ENCODE data around the gene SRPRA.
"Not testable (repeated sequence)": the region's sequence is repeated elsewhere in the genome, so short reads cannot be mapped to it uniquely, and the experiment has no call there.

The SRPRA gene

GRCh38 chr11:126280595-126280994 is 11.9 kb upstream of the SRPRA start:
- no peak for TF ChIP-seq JUND (IDR thresholded peaks at IDR 0.05; ENCODE audit: low read depth)
- no peak for DNase-seq (ENCODE audit: low read depth in 1 of 2, low spot score in 1 of 2)
- in situ Hi-C loops (cut with HindIII; ENCODE audit: low pct_unique_long_range_greater_than_20kb, low sequenced_read_pairs), result no loop called here

- no peak for DNase-seq (ENCODE audit: low read depth in 1 of 2, low spot score in 1 of 2)
- no peak for TF ChIP-seq JUND (IDR thresholded peaks at IDR 0.05; ENCODE audit: low read depth)
- in situ Hi-C loops (cut with HindIII; ENCODE audit: low pct_unique_long_range_greater_than_20kb, low sequenced_read_pairs), result no loop called here
These were observed 10.5 kb upstream of the SRPRA start for GRCh38 chr11:126279191-126279590.

- in situ Hi-C loops (cut with HindIII; ENCODE audit: low pct_unique_long_range_greater_than_20kb, low sequenced_read_pairs), result no loop called here
- TF ChIP-seq JUND (IDR thresholded peaks at IDR 0.05; ENCODE audit: low read depth), result no peak
- no peak for DNase-seq (ENCODE audit: low read depth in 1 of 2, low spot score in 1 of 2)
These were observed 9.1 kb upstream of the SRPRA start for GRCh38 chr11:126277780-126278179.

- no peak for TF ChIP-seq JUND (IDR thresholded peaks at IDR 0.05; ENCODE audit: low read depth)
- no peak for DNase-seq (ENCODE audit: low read depth in 1 of 2, low spot score in 1 of 2)
- in situ Hi-C loops (cut with HindIII; ENCODE audit: low pct_unique_long_range_greater_than_20kb, low sequenced_read_pairs), result no loop called here
These were observed 8.6 kb upstream of the SRPRA start for GRCh38 chr11:126277322-126277721.

- in situ Hi-C loops (cut with HindIII; ENCODE audit: low pct_unique_long_range_greater_than_20kb, low sequenced_read_pairs), result no loop called here
- no peak for TF ChIP-seq JUND (IDR thresholded peaks at IDR 0.05; ENCODE audit: low read depth)
- DNase-seq (ENCODE audit: low read depth in 1 of 2, low spot score in 1 of 2), result peak in 1 of 2 experiments; percentile 45
These were observed 361 bp downstream of the SRPRA start for GRCh38 chr11:126268361-126268707.

- no peak for TF ChIP-seq JUND (IDR thresholded peaks at IDR 0.05; ENCODE audit: low read depth)
- in situ Hi-C loops (cut with HindIII; ENCODE audit: low pct_unique_long_range_greater_than_20kb, low sequenced_read_pairs), result no loop called here
- no peak for DNase-seq (ENCODE audit: low read depth in 1 of 2, low spot score in 1 of 2)
These were observed 1.0 kb downstream of the SRPRA start for GRCh38 chr11:126267650-126268049.

- in situ Hi-C loops (cut with HindIII; ENCODE audit: low pct_unique_long_range_greater_than_20kb, low sequenced_read_pairs), result no loop called here
- TF ChIP-seq JUND (IDR thresholded peaks at IDR 0.05; ENCODE audit: low read depth), result no peak
- DNase-seq (ENCODE audit: low read depth in 1 of 2, low spot score in 1 of 2), result peak in 1 of 2 experiments; percentile 73
These were observed 2.9 kb downstream of the SRPRA start for GRCh38 chr11:126265811-126266210.

GRCh38 chr11:126263489-126263888 is 5.2 kb downstream of the SRPRA start:
- in situ Hi-C loops (cut with HindIII; ENCODE audit: low pct_unique_long_range_greater_than_20kb, low sequenced_read_pairs), result no loop called here
- DNase-seq (ENCODE audit: low read depth in 1 of 2, low spot score in 1 of 2), result no peak
- TF ChIP-seq JUND (IDR thresholded peaks at IDR 0.05; ENCODE audit: low read depth), result no peak

GRCh38 chr11:126262216-126262615 is 6.5 kb downstream of the SRPRA start:
- DNase-seq (ENCODE audit: low read depth in 1 of 2, low spot score in 1 of 2), result no peak
- TF ChIP-seq JUND (IDR thresholded peaks at IDR 0.05; ENCODE audit: low read depth), result no peak
- in situ Hi-C loops (cut with HindIII; ENCODE audit: low pct_unique_long_range_greater_than_20kb, low sequenced_read_pairs), result no loop called here

- TF ChIP-seq JUND (IDR thresholded peaks at IDR 0.05; ENCODE audit: low read depth), result no peak
- in situ Hi-C loops (cut with HindIII; ENCODE audit: low pct_unique_long_range_greater_than_20kb, low sequenced_read_pairs), result no loop called here
- no peak for DNase-seq (ENCODE audit: low read depth in 1 of 2, low spot score in 1 of 2)
These were observed 10.9 kb downstream of the SRPRA start for GRCh38 chr11:126257764-126258163.

- DNase-seq (ENCODE audit: low read depth in 1 of 2, low spot score in 1 of 2), result no peak
- TF ChIP-seq JUND (IDR thresholded peaks at IDR 0.05; ENCODE audit: low read depth), result no peak
- in situ Hi-C loops (cut with HindIII; ENCODE audit: low pct_unique_long_range_greater_than_20kb, low sequenced_read_pairs), result no loop called here
These were observed 11.6 kb downstream of the SRPRA start for GRCh38 chr11:126257144-126257543.

- in situ Hi-C loops (cut with HindIII; ENCODE audit: low pct_unique_long_range_greater_than_20kb, low sequenced_read_pairs), result no loop called here
- DNase-seq (ENCODE audit: low read depth in 1 of 2, low spot score in 1 of 2), result no peak
- TF ChIP-seq JUND (IDR thresholded peaks at IDR 0.05; ENCODE audit: low read depth), result no peak
These were observed 12.5 kb downstream of the SRPRA start for GRCh38 chr11:126256216-126256615.

GRCh38 chr11:126255507-126255906 is 13.2 kb downstream of the SRPRA start:
- in situ Hi-C loops (cut with HindIII; ENCODE audit: low pct_unique_long_range_greater_than_20kb, low sequenced_read_pairs); DNase-seq (ENCODE audit: low read depth in 1 of 2, low spot score in 1 of 2): not testable (repeated sequence)

GRCh38 chr11:126254819-126255218 is 13.9 kb downstream of the SRPRA start:
- TF ChIP-seq JUND (IDR thresholded peaks at IDR 0.05; ENCODE audit: low read depth), result no peak
- in situ Hi-C loops (cut with HindIII; ENCODE audit: low pct_unique_long_range_greater_than_20kb, low sequenced_read_pairs), result no loop called here
- DNase-seq (ENCODE audit: low read depth in 1 of 2, low spot score in 1 of 2), result no peak
